ENCODE measurements around the gene CACNA1B.

GRCh38 chr9:138010861-138011260 lies 133.3 kb downstream of the CACNA1B start:
- TF ChIP-seq REST (IDR thresholded peaks at IDR 0.05; ENCODE audit: low read depth) (no peak), CTCF (IDR thresholded peaks at IDR 0.05 in 2 of 3, conservative IDR thresholded peaks at IDR 0.05 in 1 of 3; ENCODE audit: borderline replicate concordance in 1 of 3, insufficient read depth in 1 of 3, low read depth in 2 of 3, low read length in 2 of 3) (no peak), CBX3 (IDR thresholded peaks at IDR 0.05; ENCODE audit: low read depth) (no peak)
